NOMO-1 (cell line): ENCODE results near the gene SYT4.

Source experiments
- DNase-seq, 2 experiments: peaks; one replicate each; lab custom pipeline; 2025; ENCODE audit not compliant: unreplicated experiment in 2 of 2; lab: John Stamatoyannopoulos, UW

SYT4 gene

GRCh38 chr18:43220691-43221090 lies 56.6 kb downstream of the SYT4 start:
- DNase-seq: no peak
